Loucy (cell line): ENCODE data around the gene HTR1E.

Experiments used
- CTCF ChIP-seq: fragments of 200-600 bp; sonication (generic); conservative IDR thresholded peaks from 2 replicates; pipeline ENCODE4 v1.5.1; 2014; ENCODE audit warnings: mild to moderate bottlenecking, antibody characterized with exemption, low read length
- EZH2phosphoT487 ChIP-seq: fragments of 200-600 bp; IDR thresholded peaks from 2 replicates; pipeline ENCODE4 v1.6.1; 2018; ENCODE audit warnings: antibody characterized with exemption, mild to moderate bottlenecking, moderate library complexity, borderline replicate concordance

GRCh38 chr6:87040729-87041128 is 103.4 kb downstream of the HTR1E start:
- TF ChIP-seq CTCF (no peak), EZH2phosphoT487 (no peak)
